Stimulated activated CD4-positive, alpha-beta T cell treated with anti-CD3 and anti-CD28 coated beads, TNF-alpha, amount 100 ng/mL, for 4 hours (primary cell): Measurements from ENCODE around the gene CATSPERZ.
"Not testable (repeated sequence)": the region's sequence is repeated elsewhere in the genome, so short reads cannot be mapped to it uniquely, and the experiment has no call there.

Experiments
- DNase-seq, 3 experiments: peaks; one replicate each; pipeline ENCODE4 v3.0.0-alpha.2; 2020; ENCODE audit warnings: low read depth in 3 of 3

The CATSPERZ gene

GRCh38 chr11:64318766-64319761 lies 18.9 kb downstream of the CATSPERZ start:
- no peak for DNase-seq

GRCh38 chr11:64320556-64320955 lies 20.4 kb downstream of the CATSPERZ start:
- DNase-seq, result no peak

GRCh38 chr11:64321026-64321425 lies 20.9 kb downstream of the CATSPERZ start:
- DNase-seq, result no peak

GRCh38 chr11:64321533-64321932 lies 21.4 kb downstream of the CATSPERZ start:
- DNase-seq, result no peak

- DNase-seq, result no peak
Observed at GRCh38 chr11:64322925-64323260, 22.7 kb downstream of the CATSPERZ start.

GRCh38 chr11:64323373-64323772 lies 23.2 kb downstream of the CATSPERZ start:
- DNase-seq, result no peak

GRCh38 chr11:64323984-64324383 lies 23.8 kb downstream of the CATSPERZ start:
- DNase-seq, result not testable (repeated sequence)

- DNase-seq, result no peak
Observed at GRCh38 chr11:64324692-64325469, 24.7 kb downstream of the CATSPERZ start.

GRCh38 chr11:64327375-64327774 lies 27.2 kb downstream of the CATSPERZ start:
- no peak for DNase-seq

GRCh38 chr11:64327993-64328392 lies 27.8 kb downstream of the CATSPERZ start:
- DNase-seq, result no peak

GRCh38 chr11:64330888-64331287 lies 30.7 kb downstream of the CATSPERZ start:
- no peak for DNase-seq

- DNase-seq, result peak in 2 of 3 experiments; percentile 38 to 43
Observed at GRCh38 chr11:64331569-64332371, 31.6 kb downstream of the CATSPERZ start.

- DNase-seq, result no peak
Observed at GRCh38 chr11:64333556-64333955, 33.4 kb downstream of the CATSPERZ start.

- DNase-seq, result no peak
Observed at GRCh38 chr11:64334764-64335735, 34.9 kb downstream of the CATSPERZ start.

GRCh38 chr11:64337538-64338249 lies 37.5 kb downstream of the CATSPERZ start:
- DNase-seq, result no peak

- DNase-seq, result no peak
Observed at GRCh38 chr11:64338716-64339115, 38.6 kb downstream of the CATSPERZ start.

- DNase-seq, result no peak
Observed at GRCh38 chr11:64339286-64339685, 39.1 kb downstream of the CATSPERZ start.

- peak; percentile 59 to 74 (median 62) for DNase-seq
Observed at GRCh38 chr11:64339754-64340408, 39.7 kb downstream of the CATSPERZ start, which contains the start of gene CCDC88B. Gene CCDC88B (plus strand): TSS chr11:64340204. CDS start chr11:64340267, 63 bp downstream.

GRCh38 chr11:64340671-64341335 lies 40.6 kb downstream of the CATSPERZ start:
- DNase-seq, result peak; percentile 63 to 70 (median 67)
